Measurements from ENCODE around the gene FAM169A.
"Not testable (repeated sequence)": the region's sequence is repeated elsewhere in the genome, so short reads cannot be mapped to it uniquely, and the experiment has no call there.

FAM169A gene

GRCh38 chr5:74866596-74867162 lies 492 bp upstream of the FAM169A start:
- DNase-seq = no peak

- DNase-seq = no peak
These were observed 857 bp downstream of the FAM169A start for GRCh38 chr5:74865256-74865803.

GRCh38 chr5:74864823-74865222 lies 1.4 kb downstream of the FAM169A start:
- no peak for DNase-seq

- no peak for DNase-seq
These were observed 2.5 kb downstream of the FAM169A start for GRCh38 chr5:74863726-74864125.

GRCh38 chr5:74862221-74862620 lies 4.0 kb downstream of the FAM169A start:
- no peak for DNase-seq

GRCh38 chr5:74856975-74857374 lies 9.2 kb downstream of the FAM169A start:
- not testable (repeated sequence) for DNase-seq

- DNase-seq = no peak
These were observed 12.9 kb downstream of the FAM169A start for GRCh38 chr5:74853256-74853655.

- peak; percentile 25 to 48 for DNase-seq
These were observed 14.4 kb downstream of the FAM169A start for GRCh38 chr5:74851684-74852353.

GRCh38 chr5:74850789-74851425 lies 15.3 kb downstream of the FAM169A start:
- no peak for DNase-seq

GRCh38 chr5:74850030-74850429 lies 16.2 kb downstream of the FAM169A start:
- DNase-seq = no peak

GRCh38 chr5:74848553-74849025 lies 17.6 kb downstream of the FAM169A start:
- no peak for DNase-seq

- peak; percentile 26 to 52 for DNase-seq
These were observed 27.0 kb downstream of the FAM169A start for GRCh38 chr5:74839229-74839628.

GRCh38 chr5:74838262-74838661 lies 27.9 kb downstream of the FAM169A start:
- DNase-seq = no peak

GRCh38 chr5:74837115-74837514 lies 29.1 kb downstream of the FAM169A start:
- DNase-seq = no peak

GRCh38 chr5:74833537-74834266 lies 32.5 kb downstream of the FAM169A start:
- DNase-seq = no peak

- no peak for DNase-seq
These were observed 36.8 kb downstream of the FAM169A start for GRCh38 chr5:74829413-74829812.

GRCh38 chr5:74822288-74822687 lies 43.9 kb downstream of the FAM169A start:
- no peak for DNase-seq

GRCh38 chr5:74816875-74817274 lies 49.3 kb downstream of the FAM169A start:
- no peak for DNase-seq

- DNase-seq = no peak
These were observed 55.3 kb downstream of the FAM169A start for GRCh38 chr5:74810915-74811314.

GRCh38 chr5:74801941-74802340 lies 64.2 kb downstream of the FAM169A start:
- no peak for DNase-seq

GRCh38 chr5:74801197-74801596 lies 65.0 kb downstream of the FAM169A start:
- DNase-seq = no peak

GRCh38 chr5:74798977-74799911 lies 66.9 kb downstream of the FAM169A start:
- no peak for DNase-seq
